HG03139 (cell line): ENCODE results near the gene EXOC6B.
"Not testable (repeated sequence)": the region's sequence is repeated elsewhere in the genome, so short reads cannot be mapped to it uniquely, and the experiment has no call there.

Experiments used
- ATAC-seq: cut with Tn5 transposase; IDR thresholded peaks from one replicate; pipeline ENCODE4 v1.9.1; 2021; ENCODE audit not compliant: unreplicated experiment

Gene EXOC6B

GRCh38 chr2:72475246-72475645, 350.6 kb downstream of the EXOC6B start:
- ATAC-seq = no peak

DNA sequence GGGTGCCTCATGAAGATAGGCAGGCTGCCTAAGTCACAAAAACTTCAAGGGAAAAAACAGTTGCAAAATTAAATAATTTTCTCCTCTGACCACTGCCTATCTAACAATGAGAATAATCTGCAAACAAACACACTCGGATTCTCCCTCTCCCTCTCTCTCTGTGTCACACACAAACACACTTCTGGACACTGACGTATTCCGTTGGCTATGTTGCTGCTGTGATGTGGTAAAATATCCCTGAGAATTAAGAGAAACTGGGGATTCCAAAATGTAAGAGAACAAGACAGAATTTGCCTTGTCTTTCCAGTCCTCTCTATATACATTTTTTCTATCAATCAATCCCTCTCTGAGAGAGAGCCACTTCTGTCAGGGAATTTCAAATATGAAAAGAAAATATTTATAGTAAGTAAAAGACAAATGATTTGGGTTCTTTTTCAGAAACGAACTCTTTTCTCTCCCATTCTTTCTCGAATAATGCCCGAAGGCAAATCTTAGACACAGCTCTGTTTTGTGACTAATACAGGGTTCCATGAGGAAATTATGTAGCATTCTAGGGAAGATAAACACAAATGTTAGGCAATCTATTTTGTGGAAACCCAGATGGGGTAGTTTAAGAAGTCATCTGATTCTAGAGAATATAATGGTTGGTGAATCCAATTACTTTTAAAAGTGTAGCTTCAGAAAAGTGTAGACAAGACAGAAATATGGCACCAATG, 367.9 kb downstream of the EXOC6B start:
- ATAC-seq = no peak

GRCh38 chr2:72454189-72454588, 371.6 kb downstream of the EXOC6B start:
- ATAC-seq = no peak

- no peak for ATAC-seq
Measured at GRCh38 chr2:72442270-72442669, 383.6 kb downstream of the EXOC6B start.

DNA sequence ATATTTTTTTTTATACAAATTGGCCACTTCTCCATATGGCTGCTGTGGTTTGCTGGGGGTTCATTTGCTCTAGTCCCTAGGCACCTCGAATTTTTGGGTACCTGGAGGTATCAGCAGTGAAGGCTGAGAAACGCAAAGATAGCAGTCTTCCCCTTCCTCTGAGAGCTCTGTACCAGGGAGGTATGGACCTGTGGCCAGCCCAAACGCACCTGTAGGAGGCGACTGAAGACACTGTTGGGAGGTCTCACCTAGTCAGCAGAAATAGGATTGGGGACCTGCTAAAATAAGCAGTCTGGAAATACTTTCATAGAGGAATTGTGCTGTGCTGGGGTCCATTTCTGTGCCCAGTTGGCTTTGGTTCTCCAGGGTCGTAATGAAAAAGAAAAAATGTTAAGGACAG, 385.9 kb downstream of the EXOC6B start:
- no peak for ATAC-seq

DNA sequence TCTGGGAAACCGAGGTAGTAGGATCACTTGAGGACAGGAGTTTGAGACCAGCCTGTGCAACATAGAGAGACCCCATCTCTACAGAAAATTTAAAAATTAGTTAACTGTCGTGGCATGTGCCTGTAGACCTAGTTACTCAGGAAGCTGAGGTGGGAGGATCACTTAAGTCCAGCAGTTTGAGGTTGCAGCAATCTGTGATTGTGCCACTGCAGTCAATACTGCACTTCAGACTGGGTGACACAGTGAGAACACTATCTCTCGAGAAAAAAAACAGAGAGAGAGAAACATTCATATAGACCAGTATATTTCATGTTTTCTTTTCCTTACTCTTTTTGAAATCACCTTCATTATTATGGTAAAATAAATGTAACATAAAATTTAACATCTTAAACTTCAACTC, 387.5 kb downstream of the EXOC6B start:
- no peak for ATAC-seq

DNA sequence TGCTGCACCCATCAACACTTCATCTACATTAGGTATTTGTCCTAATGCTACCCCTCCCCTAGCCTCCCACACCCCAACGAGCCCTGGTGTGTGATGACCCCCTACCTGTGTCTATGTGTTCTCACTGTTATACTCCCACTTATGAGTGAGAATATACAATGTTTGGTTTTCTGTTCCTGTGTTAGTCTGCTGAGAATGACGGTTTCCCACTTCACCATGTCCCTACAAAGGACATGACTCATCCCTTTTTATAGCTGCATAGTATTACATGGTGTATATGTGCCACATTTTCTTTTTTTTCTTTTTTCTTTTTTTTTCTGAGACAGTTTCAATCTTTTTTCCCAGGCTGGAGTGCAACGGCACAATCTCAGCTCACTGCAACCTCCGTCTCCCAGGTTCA, 394.1 kb downstream of the EXOC6B start:
- no peak for ATAC-seq

DNA sequence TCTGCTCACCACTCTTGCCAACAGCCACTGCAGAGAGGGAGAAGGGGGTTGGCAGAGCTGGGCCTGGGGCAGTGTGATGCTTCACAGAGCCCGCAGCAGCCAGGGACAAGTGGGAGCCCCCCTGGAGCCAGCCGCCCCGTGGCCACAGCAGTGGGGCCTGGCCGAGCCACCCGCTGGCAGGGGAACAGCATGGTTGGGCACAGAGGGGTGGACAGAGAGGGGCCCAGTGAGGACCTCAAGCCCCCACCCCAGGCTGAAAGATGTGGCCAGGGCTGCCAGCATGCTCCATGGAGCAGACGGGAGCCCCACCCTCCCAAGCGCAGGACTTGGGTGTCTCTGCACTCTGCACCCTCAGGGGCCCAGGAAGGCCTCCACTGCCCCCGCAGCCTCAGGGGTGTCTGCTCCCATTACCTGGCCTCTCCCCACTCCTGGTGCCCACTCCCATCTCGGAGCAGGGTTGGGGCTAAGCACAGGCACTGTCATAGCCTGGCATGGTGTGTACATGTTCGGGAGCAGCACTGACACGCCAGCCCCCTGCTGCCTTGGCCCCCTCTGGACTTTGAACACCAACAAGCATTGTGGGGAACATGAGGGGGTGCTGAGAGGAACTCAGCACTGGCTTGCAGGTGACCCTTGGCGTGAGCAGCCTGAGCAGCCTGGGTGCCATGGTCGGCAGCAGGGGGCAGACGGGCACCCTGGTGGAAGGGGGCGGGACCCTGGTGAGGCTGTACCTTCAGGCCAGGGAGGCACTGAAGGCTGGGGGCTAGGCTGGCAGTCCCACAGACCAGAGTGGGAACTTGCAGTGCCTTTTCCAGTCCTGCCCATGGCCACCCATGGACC, 398.6 kb downstream of the EXOC6B start:
- ATAC-seq = no peak

DNA sequence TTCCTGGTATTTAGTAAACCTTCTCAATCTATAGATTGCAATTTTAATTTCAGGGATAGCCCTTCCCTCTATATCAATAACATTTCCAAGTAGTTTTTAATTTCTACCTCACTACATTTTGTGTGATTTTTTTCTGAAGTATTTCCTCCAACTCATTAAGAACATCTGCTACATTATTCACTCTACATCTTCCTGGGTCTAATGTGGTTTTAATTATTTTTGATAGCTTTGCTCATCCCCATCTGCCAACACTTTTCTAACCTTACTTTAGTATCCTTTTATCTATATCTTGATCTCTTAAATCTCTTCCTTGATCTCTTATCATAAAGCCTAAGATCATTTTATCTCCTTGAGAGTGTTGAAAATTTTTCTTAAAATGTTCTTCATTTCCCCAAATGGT, 399.8 kb downstream of the EXOC6B start:
- no peak for ATAC-seq

DNA sequence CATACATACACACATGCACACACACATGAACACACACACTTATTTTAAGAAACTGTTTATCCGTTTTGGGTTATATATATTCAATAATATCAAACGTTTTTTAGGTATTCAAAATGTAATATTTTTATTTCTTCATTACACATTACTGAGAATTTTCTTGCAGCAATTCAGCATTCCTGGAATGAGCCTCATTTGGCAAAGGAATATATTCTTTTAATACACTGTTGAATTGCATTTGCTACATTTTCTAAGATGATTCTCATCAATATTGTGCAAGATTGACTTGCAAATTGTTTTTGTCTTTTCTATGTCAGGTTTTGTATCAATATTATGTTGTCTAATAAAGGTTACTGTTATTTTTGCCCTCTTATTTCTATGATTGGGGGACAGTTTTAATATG, 402.1 kb downstream of the EXOC6B start:
- no peak for ATAC-seq

DNA sequence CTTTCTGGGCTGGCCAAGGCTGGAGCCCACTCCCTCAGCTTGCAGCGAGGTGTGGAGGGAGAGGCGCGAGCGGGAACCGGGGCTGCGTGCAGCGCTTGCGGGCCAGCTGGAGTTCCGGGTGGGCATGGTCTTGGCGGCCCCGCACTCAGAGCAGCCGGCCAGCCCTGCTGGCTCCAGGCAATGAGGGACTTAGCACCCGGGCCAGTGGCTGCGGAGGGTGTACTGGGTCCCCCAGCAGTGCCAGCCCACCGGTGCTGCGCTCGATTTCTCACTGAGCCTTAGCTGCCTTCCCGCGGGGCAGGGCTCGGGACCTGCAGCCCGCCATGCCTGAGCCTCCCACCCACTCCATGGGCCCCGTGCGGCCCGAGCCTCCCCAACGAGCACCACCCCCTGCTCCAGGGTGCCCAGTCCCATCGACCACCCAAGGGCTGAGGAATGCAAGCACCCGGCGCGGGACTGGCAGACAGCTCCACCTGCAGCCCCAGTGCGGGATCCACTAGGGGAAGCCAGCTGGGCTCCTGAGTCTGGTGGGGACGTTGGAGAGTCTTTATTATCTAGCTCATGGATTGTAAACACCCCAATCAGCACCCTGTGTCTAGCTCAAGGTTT, 404.0 kb downstream of the EXOC6B start:
- ATAC-seq = not testable (repeated sequence)

DNA sequence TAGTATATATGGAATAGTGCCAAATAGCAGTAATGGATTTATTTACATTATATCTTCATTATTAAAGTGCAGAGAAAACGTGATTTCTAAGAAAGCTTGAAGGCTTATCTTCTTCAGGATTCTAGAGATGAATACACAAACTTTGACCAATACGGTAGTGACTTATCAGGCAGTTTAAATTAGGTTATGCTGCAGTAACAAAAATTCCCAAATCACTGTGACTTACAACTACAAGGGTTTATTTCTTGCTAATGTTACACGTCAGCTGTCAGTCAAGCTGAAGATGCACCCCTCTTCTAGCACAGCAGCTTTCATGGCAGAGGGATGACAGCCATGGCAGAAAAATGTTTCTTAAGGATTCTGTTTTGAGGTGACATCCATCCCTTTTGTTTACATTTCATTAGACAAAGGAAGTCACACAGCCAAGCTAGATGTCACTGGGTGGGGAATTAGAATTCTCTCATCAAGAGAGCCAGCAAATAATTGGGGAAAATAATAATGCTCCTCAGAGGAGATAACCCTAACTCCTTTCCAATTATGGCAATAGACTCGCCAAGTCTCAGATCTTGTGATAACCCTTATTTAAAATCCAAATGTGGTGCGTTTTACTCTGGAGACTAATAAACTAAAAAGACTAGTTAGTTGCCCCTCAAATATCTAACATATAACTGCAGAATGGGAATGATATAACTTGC, 409.9 kb downstream of the EXOC6B start:
- no peak for ATAC-seq

DNA sequence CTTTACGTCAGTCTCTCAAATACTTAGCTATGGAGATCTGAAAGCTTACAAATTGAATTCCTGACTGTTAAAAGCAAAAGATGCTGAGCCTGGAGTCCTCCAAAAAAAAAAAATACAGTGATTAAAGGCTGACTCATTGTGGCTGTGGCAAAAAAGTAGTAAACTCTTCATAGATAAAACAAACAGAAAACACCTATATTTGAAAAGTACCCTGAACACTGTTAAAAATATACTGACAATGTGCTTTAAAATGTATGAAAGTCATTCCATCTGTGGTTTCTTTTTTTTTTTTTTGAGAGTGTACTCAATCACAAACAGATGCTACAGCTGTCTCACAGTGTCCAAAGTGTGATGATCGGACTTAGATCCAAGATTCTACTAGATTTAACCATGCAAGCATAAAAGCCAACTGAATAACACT, 410.6 kb downstream of the EXOC6B start:
- ATAC-seq = no peak

GRCh38 chr2:72414137-72414760, 411.6 kb downstream of the EXOC6B start:
- no peak for ATAC-seq

DNA sequence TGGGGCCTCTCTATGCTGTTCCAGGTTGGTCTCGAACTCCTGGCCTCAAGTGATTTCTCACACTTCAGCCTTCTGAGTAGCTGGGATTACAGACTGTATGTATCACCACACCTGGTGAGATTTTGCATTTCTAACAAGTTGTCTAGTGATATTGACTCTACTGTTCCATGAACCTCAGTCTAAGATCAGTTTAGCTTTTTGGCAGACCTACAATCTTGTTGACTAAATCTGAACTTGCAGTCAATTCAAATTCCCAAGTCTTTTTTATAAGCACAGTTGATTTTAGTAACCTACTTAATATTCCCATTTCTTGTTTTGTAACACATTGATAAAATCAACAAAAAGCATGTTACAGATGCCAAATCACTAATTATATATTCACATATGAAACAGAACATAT, 412.1 kb downstream of the EXOC6B start:
- ATAC-seq = no peak

DNA sequence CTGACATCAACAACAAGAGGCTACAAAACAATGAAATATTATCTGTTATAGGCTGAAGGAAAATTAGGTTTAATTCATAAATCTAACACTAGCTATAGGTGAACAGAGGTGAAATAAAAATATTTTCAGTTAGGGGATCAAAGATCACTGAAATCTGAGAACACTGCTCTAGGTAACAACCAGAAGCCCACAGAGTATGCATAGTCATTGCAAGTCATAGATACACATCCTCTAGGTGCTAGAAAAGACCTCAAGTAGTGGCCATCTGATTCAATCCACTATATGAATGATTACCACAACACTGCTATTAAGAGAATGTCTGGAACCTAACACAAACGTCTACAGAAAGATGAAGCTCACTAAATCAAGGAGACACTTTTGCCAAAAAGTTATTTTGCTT, 413.6 kb downstream of the EXOC6B start:
- ATAC-seq = no peak

GRCh38 chr2:72399879-72400278, 426.0 kb downstream of the EXOC6B start:
- no peak for ATAC-seq

- ATAC-seq = no peak
Measured at GRCh38 chr2:72395096-72395495, 430.7 kb downstream of the EXOC6B start.

DNA sequence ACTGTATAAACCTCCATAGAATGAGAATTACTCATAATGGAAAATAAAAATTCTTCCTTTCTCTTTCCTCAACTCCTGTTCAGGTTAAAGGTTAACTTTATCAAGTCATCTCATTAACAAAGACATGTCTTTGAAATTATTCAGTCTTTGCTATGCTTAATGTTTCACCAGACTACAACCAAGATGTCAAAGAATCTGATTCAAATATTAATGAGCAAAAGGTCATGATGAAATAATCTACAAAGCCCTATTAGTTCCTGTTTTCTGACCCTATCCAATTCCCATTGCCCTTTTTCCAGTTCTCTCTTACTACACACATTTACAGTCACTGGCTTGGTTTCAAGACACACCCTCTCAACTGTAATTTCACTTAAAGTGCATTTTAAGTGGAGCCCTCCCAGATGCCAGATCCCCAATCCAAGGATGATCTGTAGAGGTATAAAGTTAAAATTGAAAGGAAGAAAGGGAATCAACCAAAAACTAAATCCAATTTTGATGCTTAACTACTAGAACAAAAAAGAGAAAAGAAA, 431.2 kb downstream of the EXOC6B start:
- no peak for ATAC-seq

- no peak for ATAC-seq
Measured at GRCh38 chr2:72389447-72389846, 436.4 kb downstream of the EXOC6B start.

GRCh38 chr2:72388263-72388662, 437.6 kb downstream of the EXOC6B start:
- no peak for ATAC-seq
